HepG2 (cell line): Measurements from ENCODE around the gene SEPTIN10. TPM values are rescaled to one million over a fixed set of nuclear protein-coding genes. Genes with fewer than 3 reads are reported as not detected.

Source experiments
- CSRNP2 ChIP-seq: sonication (generic); formaldehyde crosslinking; conservative IDR thresholded peaks from 2 replicates; pipeline ENCODE4 v1.8.0; 2022; ENCODE audit warnings: low read depth, missing genetic modification reagents
- FOXK2 ChIP-seq: fragments of 450-650 bp; IDR thresholded peaks from 2 replicates; pipeline ENCODE4 v1.6.1; 2016
- MATR3 ChIP-seq: sonication (generic); formaldehyde crosslinking; IDR thresholded peaks from 2 replicates; pipeline ENCODE4 v1.4.0; 2020; ENCODE audit warnings: missing genetic modification reagents
- NR0B2 ChIP-seq: sonication (generic); formaldehyde crosslinking; IDR thresholded peaks from 2 replicates; pipeline ENCODE4 v1.4.0; 2020; ENCODE audit warnings: mild to moderate bottlenecking, missing genetic modification reagents
- PPARG ChIP-seq: conservative IDR thresholded peaks from 2 replicates; pipeline ENCODE4 v1.6.1; 2016; ENCODE audit warnings: missing biosample characterization, missing genetic modification reagents
- RBM22 ChIP-seq: fragments of 200-400 bp; formaldehyde crosslinking; optimal IDR thresholded peaks from 2 replicates; pipeline ENCODE3; 2017; ENCODE audit warnings: mild to moderate bottlenecking, low read length, moderate library complexity
- RCOR2 ChIP-seq: IDR thresholded peaks from 2 replicates; pipeline ENCODE4 v1.6.1; 2016; ENCODE audit warnings: missing biosample characterization, missing genetic modification reagents
- SMAD3 ChIP-seq: sonication (generic); formaldehyde crosslinking; IDR thresholded peaks from 2 replicates; pipeline ENCODE4 v1.4.0; 2020; ENCODE audit warnings: missing genetic modification reagents
- SRSF9 ChIP-seq: fragments of 200-400 bp; formaldehyde crosslinking; IDR thresholded peaks from 2 replicates; pipeline ENCODE4 v1.6.1; 2018; ENCODE audit warnings: borderline replicate concordance, mild to moderate bottlenecking, low read depth, low read length; ENCODE audit not compliant: insufficient read depth, poor library complexity, severe bottlenecking
- THRA ChIP-seq: sonication (generic); formaldehyde crosslinking; IDR thresholded peaks from 2 replicates; pipeline ENCODE4 v1.4.0; 2020; ENCODE audit warnings: missing genetic modification reagents, borderline replicate concordance
- TSC22D2 ChIP-seq: sonication (generic); formaldehyde crosslinking; IDR thresholded peaks from 2 replicates; pipeline ENCODE4 v1.5.1; 2020; ENCODE audit warnings: missing genetic modification reagents, mild to moderate bottlenecking, borderline replicate concordance
- ZBTB8A ChIP-seq: sonication (generic); formaldehyde crosslinking; IDR thresholded peaks from 2 replicates; pipeline ENCODE4 v1.4.0; 2020; ENCODE audit warnings: mild to moderate bottlenecking, low read depth, missing genetic modification reagents, borderline replicate concordance
- ZNF501 ChIP-seq: sonication (generic); formaldehyde crosslinking; IDR thresholded peaks from 2 replicates; pipeline ENCODE4 v1.5.1; 2020; ENCODE audit warnings: mild to moderate bottlenecking, moderate library complexity, missing genetic modification reagents
- ZNF510 ChIP-seq: sonication (generic); formaldehyde crosslinking; IDR thresholded peaks from 2 replicates; pipeline ENCODE4 v1.4.0; 2020; ENCODE audit warnings: low read depth, mild to moderate bottlenecking, missing genetic modification reagents
- ZNF775 ChIP-seq: sonication (generic); formaldehyde crosslinking; IDR thresholded peaks from 2 replicates; pipeline ENCODE4 v1.4.0; 2020; ENCODE audit warnings: missing genetic modification reagents, mild to moderate bottlenecking, moderate library complexity, borderline replicate concordance
- ZNF83 ChIP-seq: sonication (generic); formaldehyde crosslinking; IDR thresholded peaks from 2 replicates; pipeline ENCODE4 v1.4.0; 2020; ENCODE audit warnings: missing genetic modification reagents, mild to moderate bottlenecking, borderline replicate concordance
- polyA plus RNA-seq, 8 experiments: library from polyadenylated mRNA; depleted of rRNA in 3 of 8; stranded (reverse) in 7 of 8; unstranded in 1 of 8; fragments of >200 nt; fragmentation: Illumina TruSeq in 4 of 8; extraction: Trizol in 4 of 8; gene quantifications; 2 replicates each; pipeline versions ENCODE4 v1.2.1 to v1.2.3, GENCODE V29; 2011 to 2016; ENCODE audit warnings: low read depth in 4 of 8, missing spikeins in 1 of 8, mixed read lengths in 1 of 8; ENCODE audit not compliant: insufficient read depth in 1 of 8
- total RNA-seq, 5 experiments: library from RNA; depleted of rRNA; stranded (reverse); fragments of >200 nt; fragmentation: Illumina TruSeq; extraction: Trizol; gene quantifications; 2 replicates each; pipeline ENCODE4 v1.2.3, GENCODE V29; 2016; ENCODE audit warnings: low read depth in 1 of 5
- TF ChIP-seq, protein P1 (sequence below): sonication (generic); formaldehyde crosslinking; IDR thresholded peaks from 2 replicates; pipeline ENCODE4 v1.4.0; 2020; ENCODE audit warnings: missing genetic modification reagents
- TF ChIP-seq, protein P2 (sequence below): IDR thresholded peaks from 2 replicates; pipeline ENCODE4 v1.6.1; 2016; ENCODE audit warnings: missing biosample characterization, missing genetic modification reagents, low read depth
- TF ChIP-seq, protein P3 (sequence below): sonication (generic); formaldehyde crosslinking; IDR thresholded peaks from 2 replicates; pipeline ENCODE4 v1.4.0; 2020; ENCODE audit warnings: missing genetic modification reagents, borderline replicate concordance

The SEPTIN10 gene
- total and polyA plus RNA-seq, 2 of the 13 experiments (the other 11 are each of a cell fraction or from before 2014, with no cell fraction given): 45.8 to 67.5 TPM

DNA sequence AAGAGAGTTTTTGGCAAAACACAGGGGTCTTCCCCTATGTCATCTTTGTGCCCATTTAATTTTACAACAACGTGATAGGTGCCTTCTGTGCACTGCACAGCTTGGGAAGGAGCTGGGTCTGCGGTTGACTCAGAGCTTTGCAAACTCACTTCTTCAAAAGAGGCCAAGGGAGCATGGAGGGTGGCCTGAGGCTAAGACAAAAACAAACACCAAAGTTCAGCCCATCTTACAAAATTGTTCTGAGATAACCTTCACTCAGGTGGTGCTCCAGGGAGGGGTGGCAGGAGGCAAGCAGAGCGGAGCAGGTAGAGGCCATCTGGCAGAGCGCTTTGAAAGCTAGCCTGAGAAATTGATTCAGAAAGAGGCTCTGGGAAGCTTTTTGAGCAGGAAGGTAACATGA, 10.2 kb upstream of the SEPTIN10 start (continued):
- TF ChIP-seq, protein P1, sequence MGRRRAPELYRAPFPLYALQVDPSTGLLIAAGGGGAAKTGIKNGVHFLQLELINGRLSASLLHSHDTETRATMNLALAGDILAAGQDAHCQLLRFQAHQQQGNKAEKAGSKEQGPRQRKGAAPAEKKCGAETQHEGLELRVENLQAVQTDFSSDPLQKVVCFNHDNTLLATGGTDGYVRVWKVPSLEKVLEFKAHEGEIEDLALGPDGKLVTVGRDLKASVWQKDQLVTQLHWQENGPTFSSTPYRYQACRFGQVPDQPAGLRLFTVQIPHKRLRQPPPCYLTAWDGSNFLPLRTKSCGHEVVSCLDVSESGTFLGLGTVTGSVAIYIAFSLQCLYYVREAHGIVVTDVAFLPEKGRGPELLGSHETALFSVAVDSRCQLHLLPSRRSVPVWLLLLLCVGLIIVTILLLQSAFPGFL: no peak
- no peak for TF ChIP-seq SRSF9
- no peak for TF ChIP-seq MATR3
- 0 out of 2 replicates have a peak, but pooled peaks have one; percentile 7 for TF ChIP-seq PPARG
- TF ChIP-seq TSC22D2: no peak
- TF ChIP-seq ZNF501: 0 out of 2 replicates have a peak, but pooled peaks have one; percentile 55
- no peak for TF ChIP-seq ZNF83 (CRISPR knock-in tag)
- no peak for TF ChIP-seq RBM22
- TF ChIP-seq, protein P2, sequence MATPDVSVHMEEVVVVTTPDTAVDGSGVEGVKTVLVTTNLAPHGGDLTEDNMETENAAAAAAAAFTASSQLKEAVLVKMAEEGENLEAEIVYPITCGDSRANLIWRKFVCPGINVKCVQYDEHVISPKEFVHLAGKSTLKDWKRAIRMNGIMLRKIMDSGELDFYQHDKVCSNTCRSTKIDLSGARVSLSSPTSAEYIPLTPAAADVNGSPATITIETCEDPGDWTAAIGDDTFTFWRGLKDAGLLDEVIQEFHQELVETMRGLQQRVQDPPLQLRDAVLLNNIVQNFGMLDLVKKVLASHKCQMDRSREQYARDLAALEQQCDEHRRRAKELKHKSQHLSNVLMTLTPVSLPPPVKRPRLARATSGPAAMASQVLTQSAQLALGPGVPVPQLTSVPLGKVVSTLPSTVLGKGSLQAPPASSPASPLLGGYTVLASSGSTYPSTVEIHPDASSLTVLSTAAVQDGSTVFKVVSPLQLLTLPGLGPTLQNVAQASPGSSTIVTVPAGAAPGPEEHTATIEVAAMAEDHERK (CRISPR knock-in tag): no peak
- TF ChIP-seq RCOR2: peak; percentile 54; the same call in 1 of the 2 replicates
- no peak for TF ChIP-seq ZNF510 (CRISPR knock-in tag)
- TF ChIP-seq ZNF775 (CRISPR knock-in tag): no peak
- TF ChIP-seq CSRNP2 (CRISPR knock-in tag): no peak
- no peak for TF ChIP-seq ZBTB8A
- peak; percentile 88; the same call in 1 of the 2 replicates for TF ChIP-seq THRA (CRISPR knock-in tag)
- no peak for TF ChIP-seq FOXK2
- TF ChIP-seq NR0B2 (CRISPR knock-in tag): no peak
- no peak for TF ChIP-seq SMAD3
- TF ChIP-seq, protein P3, sequence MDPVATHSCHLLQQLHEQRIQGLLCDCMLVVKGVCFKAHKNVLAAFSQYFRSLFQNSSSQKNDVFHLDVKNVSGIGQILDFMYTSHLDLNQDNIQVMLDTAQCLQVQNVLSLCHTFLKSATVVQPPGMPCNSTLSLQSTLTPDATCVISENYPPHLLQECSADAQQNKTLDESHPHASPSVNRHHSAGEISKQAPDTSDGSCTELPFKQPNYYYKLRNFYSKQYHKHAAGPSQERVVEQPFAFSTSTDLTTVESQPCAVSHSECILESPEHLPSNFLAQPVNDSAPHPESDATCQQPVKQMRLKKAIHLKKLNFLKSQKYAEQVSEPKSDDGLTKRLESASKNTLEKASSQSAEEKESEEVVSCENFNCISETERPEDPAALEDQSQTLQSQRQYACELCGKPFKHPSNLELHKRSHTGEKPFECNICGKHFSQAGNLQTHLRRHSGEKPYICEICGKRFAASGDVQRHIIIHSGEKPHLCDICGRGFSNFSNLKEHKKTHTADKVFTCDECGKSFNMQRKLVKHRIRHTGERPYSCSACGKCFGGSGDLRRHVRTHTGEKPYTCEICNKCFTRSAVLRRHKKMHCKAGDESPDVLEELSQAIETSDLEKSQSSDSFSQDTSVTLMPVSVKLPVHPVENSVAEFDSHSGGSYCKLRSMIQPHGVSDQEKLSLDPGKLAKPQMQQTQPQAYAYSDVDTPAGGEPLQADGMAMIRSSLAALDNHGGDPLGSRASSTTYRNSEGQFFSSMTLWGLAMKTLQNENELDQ (CRISPR knock-in tag): no peak
